ENCODE data around the gene SENP5.

The SENP5 gene

GRCh38 chr3:196889844-196890708 lies 22.4 kb downstream of the SENP5 start:
- Histone ChIP-seq H3K4me2 (ENCODE audit: low read depth, low read length) (no peak overlapping the region), H3K79me2 (ENCODE audit: low read length) (peaks cover 89% of the 10 kb centered on the region), H3K27ac (ENCODE audit: low read length) (no peak overlapping the region), H3K9me2 (replicated peaks; ENCODE audit: insufficient read depth, low read length) (no peaks in the 10 kb centered on the region), H3K27me3 (replicated peaks; ENCODE audit: insufficient read depth, low read length) (no peaks in the 10 kb centered on the region), H3K9me3 (replicated peaks; ENCODE audit: insufficient read depth, low read length) (no peaks in the 10 kb centered on the region), H3K4me1 (ENCODE audit: low read length) (no peaks in the 10 kb centered on the region), H3K36me3 (replicated peaks; ENCODE audit: insufficient read depth, low read length) (0 out of 2 replicates have a peak, but pooled peaks cover 7% of the 10 kb centered on the region), H4K20me1 (ENCODE audit: insufficient read depth, low read length) (0 out of 2 replicates have a peak, but pooled peaks cover 3% of the 10 kb centered on the region), H3K4me3 (ENCODE audit: low read length) (no peak overlapping the region), H3K9ac (ENCODE audit: low read length) (no peak overlapping the region), H2AFZ (ENCODE audit: low read length) (no peak overlapping the region), H3F3A (ENCODE audit: insufficient read depth, low read length) (no peaks in the 10 kb centered on the region)
- no peak for DNase-seq
- TF ChIP-seq CTCF (IDR thresholded peaks at IDR 0.05; ENCODE audit: low read length) (no peak), EZH2 (optimal IDR thresholded peaks at IDR 0.05; ENCODE audit: low read depth, low read length) (no peak), EZH2phosphoT487 (IDR thresholded peaks at IDR 0.05; ENCODE audit: low read length) (no peak)

- H4K20me1 ChIP-seq (ENCODE audit: insufficient read depth, low read length): no peaks in the 10 kb centered on the region; the same call in 1 of the 2 replicates
- H3K27ac ChIP-seq (ENCODE audit: low read length): no peak overlapping the region
- H3K9ac ChIP-seq (ENCODE audit: low read length): no peak overlapping the region
- H3K4me3 ChIP-seq (ENCODE audit: low read length): no peak overlapping the region
- no peak for DNase-seq
- no peaks in the 10 kb centered on the region for H3K36me3 ChIP-seq (replicated peaks; ENCODE audit: insufficient read depth, low read length)
- H3K27me3 ChIP-seq (replicated peaks; ENCODE audit: insufficient read depth, low read length): no peaks in the 10 kb centered on the region
- no peaks in the 10 kb centered on the region for H3K9me3 ChIP-seq (replicated peaks; ENCODE audit: insufficient read depth, low read length)
- H3F3A ChIP-seq (ENCODE audit: insufficient read depth, low read length): no peaks in the 10 kb centered on the region
- H3K9me2 ChIP-seq (replicated peaks; ENCODE audit: insufficient read depth, low read length): no peaks in the 10 kb centered on the region
- peaks cover 70% of the 10 kb centered on the region for H3K79me2 ChIP-seq (ENCODE audit: low read length)
- H2AFZ ChIP-seq (ENCODE audit: low read length): no peak overlapping the region
- H3K4me1 ChIP-seq (ENCODE audit: low read length): no peaks in the 10 kb centered on the region
- no peak overlapping the region for H3K4me2 ChIP-seq (ENCODE audit: low read depth, low read length)
- no peak for TF ChIP-seq CTCF (IDR thresholded peaks at IDR 0.05; ENCODE audit: low read length)
- TF ChIP-seq EZH2 (optimal IDR thresholded peaks at IDR 0.05; ENCODE audit: low read depth, low read length): no peak
- no peak for TF ChIP-seq EZH2phosphoT487 (IDR thresholded peaks at IDR 0.05; ENCODE audit: low read length)
Observed at GRCh38 chr3:196894557-196895295, 27.0 kb downstream of the SENP5 start.

- Histone ChIP-seq H3K27me3 (replicated peaks; ENCODE audit: insufficient read depth, low read length) (no peaks in the 10 kb centered on the region), H3K4me1 (ENCODE audit: low read length) (no peaks in the 10 kb centered on the region), H3K36me3 (replicated peaks; ENCODE audit: insufficient read depth, low read length) (no peaks in the 10 kb centered on the region), H3K27ac (ENCODE audit: low read length) (no peak overlapping the region), H3K79me2 (ENCODE audit: low read length) (peaks cover 57% of the 10 kb centered on the region), H3K4me2 (ENCODE audit: low read depth, low read length) (no peak overlapping the region), H3K9me3 (replicated peaks; ENCODE audit: insufficient read depth, low read length) (no peaks in the 10 kb centered on the region), H2AFZ (ENCODE audit: low read length) (no peak overlapping the region), H3K9me2 (replicated peaks; ENCODE audit: insufficient read depth, low read length) (no peaks in the 10 kb centered on the region), H3F3A (ENCODE audit: insufficient read depth, low read length) (no peaks in the 10 kb centered on the region), H4K20me1 (ENCODE audit: insufficient read depth, low read length) (no peaks in the 10 kb centered on the region; the same call in 1 of the 2 replicates), H3K4me3 (ENCODE audit: low read length) (no peak overlapping the region), H3K9ac (ENCODE audit: low read length) (no peak overlapping the region)
- TF ChIP-seq CTCF (IDR thresholded peaks at IDR 0.05; ENCODE audit: low read length) (no peak), EZH2phosphoT487 (IDR thresholded peaks at IDR 0.05; ENCODE audit: low read length) (no peak), EZH2 (optimal IDR thresholded peaks at IDR 0.05; ENCODE audit: low read depth, low read length) (no peak)
- DNase-seq: no peak
Observed at GRCh38 chr3:196896229-196896628, 28.5 kb downstream of the SENP5 start.

All from MM.1S (cell line).